Keratinocyte (primary cell): ENCODE results near the gene ZC3H12A.

ENCODE experiments used
- EZH2 ChIP-seq: IDR thresholded peaks from one replicate; pipeline ENCODE4 v1.6.1; 2012; ENCODE audit warnings: inconsistent platforms, mild to moderate bottlenecking, low read length, moderate library complexity
- TF ChIP-seq, protein P1 (sequence below), 3 experiments: IDR thresholded peaks in 1 of 3; conservative IDR thresholded peaks in 1 of 3; optimal IDR thresholded peaks in 1 of 3; 2 replicates in 2 of 3; 3 replicates in 1 of 3; pipeline versions ENCODE3 to v1.5.1; 2011; ENCODE audit warnings: low read length in 3 of 3, mild to moderate bottlenecking in 3 of 3, moderate library complexity in 2 of 3, control low read depth in 1 of 3, inconsistent platforms in 1 of 3; ENCODE audit not compliant: insufficient read depth in 2 of 3; ENCODE audit errors: extremely low read depth in 1 of 3

GRCh38 chr1:37482796-37483744 is 8.7 kb downstream of the ZC3H12A start:
- TF ChIP-seq, protein P1, sequence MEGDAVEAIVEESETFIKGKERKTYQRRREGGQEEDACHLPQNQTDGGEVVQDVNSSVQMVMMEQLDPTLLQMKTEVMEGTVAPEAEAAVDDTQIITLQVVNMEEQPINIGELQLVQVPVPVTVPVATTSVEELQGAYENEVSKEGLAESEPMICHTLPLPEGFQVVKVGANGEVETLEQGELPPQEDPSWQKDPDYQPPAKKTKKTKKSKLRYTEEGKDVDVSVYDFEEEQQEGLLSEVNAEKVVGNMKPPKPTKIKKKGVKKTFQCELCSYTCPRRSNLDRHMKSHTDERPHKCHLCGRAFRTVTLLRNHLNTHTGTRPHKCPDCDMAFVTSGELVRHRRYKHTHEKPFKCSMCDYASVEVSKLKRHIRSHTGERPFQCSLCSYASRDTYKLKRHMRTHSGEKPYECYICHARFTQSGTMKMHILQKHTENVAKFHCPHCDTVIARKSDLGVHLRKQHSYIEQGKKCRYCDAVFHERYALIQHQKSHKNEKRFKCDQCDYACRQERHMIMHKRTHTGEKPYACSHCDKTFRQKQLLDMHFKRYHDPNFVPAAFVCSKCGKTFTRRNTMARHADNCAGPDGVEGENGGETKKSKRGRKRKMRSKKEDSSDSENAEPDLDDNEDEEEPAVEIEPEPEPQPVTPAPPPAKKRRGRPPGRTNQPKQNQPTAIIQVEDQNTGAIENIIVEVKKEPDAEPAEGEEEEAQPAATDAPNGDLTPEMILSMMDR (optimal IDR thresholded peaks at IDR 0.05 in 1 of 3, IDR thresholded peaks at IDR 0.05 in 1 of 3, conservative IDR thresholded peaks at IDR 0.05 in 1 of 3; ENCODE audit: extremely low read depth in 1 of 3, insufficient read depth in 2 of 3, low read length in 3 of 3): no peak
- no peak for TF ChIP-seq EZH2
